Neural crest cell (in vitro differentiated cells): ENCODE measurements around the gene PACC1. TPM values are rescaled to one million over a fixed set of nuclear protein-coding genes. Genes with fewer than 3 reads are reported as not detected.

Source experiments
- DNase-seq: peaks from one replicate; pipeline ENCODE4 v3.0.0; 2021; ENCODE audit warnings: low read depth, mixed read lengths, low spot score
- H3K27ac Mint-ChIP-seq: one replicate; pipeline ENCODE4 v1.8.0; 2021; ENCODE audit warnings: mild to moderate bottlenecking, mixed read lengths; ENCODE audit not compliant: unreplicated experiment
- H3K27me3 Mint-ChIP-seq: 2 replicates; pipeline ENCODE4 v1.8.0; 2021; ENCODE audit warnings: low read depth, mild to moderate bottlenecking, mixed read lengths
- H3K36me3 Mint-ChIP-seq: 2 replicates; pipeline ENCODE4 v1.8.0; 2021; ENCODE audit warnings: low read depth, mild to moderate bottlenecking, mixed read lengths
- H3K4me1 Mint-ChIP-seq: 2 replicates; pipeline ENCODE4 v1.8.0; 2021; ENCODE audit warnings: mixed read lengths
- H3K4me3 Mint-ChIP-seq: one replicate; pipeline ENCODE4 v1.8.0; 2021; ENCODE audit warnings: mild to moderate bottlenecking, mixed read lengths
- H3K9me3 Mint-ChIP-seq: 2 replicates; pipeline ENCODE4 v1.8.0; 2021; ENCODE audit warnings: mixed read lengths
- CTCF ChIP-seq: fragments of 200-600 bp; sonication (generic); conservative IDR thresholded peaks from 2 replicates; pipeline ENCODE4 v1.5.0; 2021; ENCODE audit warnings: antibody characterized with exemption, mild to moderate bottlenecking
- total RNA-seq: library from RNA; stranded (reverse); gene quantifications from 2 replicates; pipeline ENCODE4 v1.2.1, GENCODE V29; 2021

Gene PACC1
- total RNA-seq, 1 donor from 2014 or later, result 28.3 TPM

GRCh38 chr1:212346601-212347000 is 68.1 kb downstream of the PACC1 start:
- H3K27ac Mint-ChIP-seq, result no peak overlapping the region
- DNase-seq, result no peak
- no peaks in the 10 kb centered on the region for H3K9me3 Mint-ChIP-seq
- H3K36me3 Mint-ChIP-seq, result peaks cover 2% of the 10 kb centered on the region
- H3K27me3 Mint-ChIP-seq, result no peaks in the 10 kb centered on the region
- no peak overlapping the region for H3K4me3 Mint-ChIP-seq
- no peak for TF ChIP-seq CTCF
- H3K4me1 Mint-ChIP-seq, result no peaks in the 10 kb centered on the region

DNA sequence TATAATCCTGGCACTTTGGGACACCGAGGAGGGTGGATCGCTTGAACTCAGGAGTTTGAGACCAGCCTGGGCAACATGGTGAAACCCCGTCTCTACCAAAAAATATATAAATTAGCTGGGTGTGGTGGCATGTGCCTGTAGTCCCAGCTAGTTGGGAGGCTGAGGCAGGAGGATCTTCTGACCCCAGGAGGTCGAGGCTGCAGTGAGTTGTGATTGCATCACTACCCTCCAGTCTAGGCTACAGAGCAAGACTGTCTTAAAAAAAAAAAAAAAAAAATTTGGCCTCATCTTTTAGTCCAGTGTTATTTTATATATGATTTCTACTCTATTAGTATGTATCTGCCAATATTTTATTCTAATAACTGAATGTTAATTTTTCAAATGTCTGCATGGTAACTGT is 69.8 kb downstream of the PACC1 start:
- Mint-ChIP-seq H3K36me3 (peaks cover 2% of the 10 kb centered on the region), H3K27me3 (no peaks in the 10 kb centered on the region), H3K9me3 (no peaks in the 10 kb centered on the region), H3K27ac (no peak overlapping the region), H3K4me3 (no peak overlapping the region), H3K4me1 (no peaks in the 10 kb centered on the region)
- no peak for TF ChIP-seq CTCF
- no peak for DNase-seq

DNA sequence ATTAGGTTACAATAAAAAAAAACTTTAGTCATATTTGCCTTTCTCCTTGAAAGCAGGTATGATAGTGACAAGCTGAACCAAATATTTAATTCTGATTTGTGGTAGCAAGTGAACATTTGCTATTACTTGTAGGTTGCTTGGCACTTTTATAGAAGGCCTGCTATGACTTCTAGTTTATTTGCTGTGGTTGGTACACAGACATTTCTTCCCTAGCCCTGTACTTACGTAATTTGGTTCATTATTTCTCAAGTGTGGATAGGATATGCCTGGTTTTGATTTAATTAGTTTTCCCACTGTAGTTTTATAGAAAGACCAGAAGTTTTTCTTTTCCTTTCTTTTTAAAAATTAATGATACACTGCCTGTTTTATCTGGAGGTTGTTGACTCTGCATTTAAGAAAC is 73.6 kb downstream of the PACC1 start:
- H3K36me3 Mint-ChIP-seq, result peaks cover 8% of the 10 kb centered on the region
- no peaks in the 10 kb centered on the region for H3K27me3 Mint-ChIP-seq
- H3K4me3 Mint-ChIP-seq, result no peak overlapping the region
- no peaks in the 10 kb centered on the region for H3K4me1 Mint-ChIP-seq
- no peak for TF ChIP-seq CTCF
- DNase-seq, result no peak
- H3K27ac Mint-ChIP-seq, result no peak overlapping the region
- no peaks in the 10 kb centered on the region for H3K9me3 Mint-ChIP-seq

DNA sequence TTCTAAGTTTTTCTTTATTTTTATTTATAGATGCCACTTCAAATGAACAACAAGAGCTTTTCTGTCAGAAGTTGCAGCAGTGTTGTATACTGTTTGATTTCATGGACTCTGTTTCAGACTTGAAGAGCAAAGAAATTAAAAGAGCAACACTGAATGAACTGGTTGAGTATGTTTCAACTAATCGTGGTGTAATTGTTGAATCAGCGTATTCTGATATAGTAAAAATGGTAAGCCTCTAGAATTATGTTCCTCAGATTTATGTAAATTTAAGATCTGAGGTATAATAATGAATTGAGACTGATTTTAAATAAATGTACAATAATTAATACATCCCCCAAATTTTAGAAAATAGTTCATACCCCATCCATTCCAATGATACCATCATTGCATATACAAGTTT is 85.6 kb downstream of the PACC1 start:
- Mint-ChIP-seq H3K27me3 (no peaks in the 10 kb centered on the region), H3K9me3 (no peaks in the 10 kb centered on the region), H3K36me3 (peaks cover 4% of the 10 kb centered on the region), H3K4me1 (no peaks in the 10 kb centered on the region), H3K4me3 (no peak overlapping the region), H3K27ac (no peak overlapping the region)
- DNase-seq, result no peak
- no peak for TF ChIP-seq CTCF

DNA sequence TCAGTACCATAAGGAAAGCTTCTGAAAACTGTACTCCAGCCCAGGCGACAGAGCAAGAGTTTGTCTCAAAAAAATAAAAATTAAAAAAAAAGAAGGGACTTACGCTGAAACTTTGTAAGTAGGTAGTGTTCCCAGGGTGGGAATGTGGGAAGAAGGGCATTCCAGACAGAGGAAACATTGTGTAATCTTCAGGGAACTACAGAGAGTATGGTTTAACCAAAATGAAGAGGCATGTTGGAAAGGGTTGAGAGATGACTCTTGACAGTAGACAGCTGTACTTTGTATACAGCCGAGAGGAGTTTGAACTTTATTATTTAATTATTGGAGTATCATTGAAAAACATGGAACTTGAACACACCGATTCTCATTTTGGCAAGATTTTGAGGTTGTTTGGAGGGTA is 86.4 kb downstream of the PACC1 start:
- no peaks in the 10 kb centered on the region for H3K27me3 Mint-ChIP-seq
- H3K4me3 Mint-ChIP-seq, result no peak overlapping the region
- no peak overlapping the region for H3K27ac Mint-ChIP-seq
- no peaks in the 10 kb centered on the region for H3K4me1 Mint-ChIP-seq
- peaks cover 2% of the 10 kb centered on the region for H3K9me3 Mint-ChIP-seq
- TF ChIP-seq CTCF, result no peak
- no peak for DNase-seq
- H3K36me3 Mint-ChIP-seq, result peaks cover 6% of the 10 kb centered on the region

DNA sequence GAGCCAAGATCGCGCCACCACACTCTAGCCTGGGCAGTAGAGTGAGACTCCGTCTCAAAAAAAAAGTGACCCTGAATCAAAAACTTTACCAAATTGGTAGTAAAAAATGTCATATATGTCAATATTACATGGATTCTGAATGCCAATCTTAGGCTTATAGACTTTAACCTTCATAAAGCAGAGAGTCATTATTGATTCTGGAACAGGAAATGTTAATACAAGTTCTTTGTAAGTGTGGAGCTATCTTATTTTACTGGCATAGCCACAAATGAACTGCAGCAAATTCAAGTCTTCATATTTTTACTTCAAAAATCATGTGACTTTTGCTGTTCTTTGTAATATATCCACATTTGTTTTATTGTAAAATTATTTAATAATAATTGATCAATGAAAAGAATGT is 88.1 kb downstream of the PACC1 start:
- no peak for TF ChIP-seq CTCF
- no peak overlapping the region for H3K27ac Mint-ChIP-seq
- H3K4me3 Mint-ChIP-seq, result no peak overlapping the region
- peaks cover 5% of the 10 kb centered on the region for H3K9me3 Mint-ChIP-seq
- H3K4me1 Mint-ChIP-seq, result no peaks in the 10 kb centered on the region
- H3K27me3 Mint-ChIP-seq, result no peaks in the 10 kb centered on the region
- DNase-seq, result no peak
- H3K36me3 Mint-ChIP-seq, result peaks cover 10% of the 10 kb centered on the region
